HG03520 (cell line): Measurements from ENCODE around the gene CAPN1.
A peak's percentile ranks its signal among the peaks of the same experiment; 100 is the strongest.
"Not testable (repeated sequence)": the region's sequence is repeated elsewhere in the genome, so short reads cannot be mapped to it uniquely, and the experiment has no call there.

Experiments used
- ATAC-seq: cut with Tn5 transposase; IDR thresholded peaks from one replicate; pipeline ENCODE4 v1.9.1; 2021; ENCODE audit warnings: mild to moderate bottlenecking, moderate library complexity; ENCODE audit not compliant: unreplicated experiment

Gene CAPN1

DNA sequence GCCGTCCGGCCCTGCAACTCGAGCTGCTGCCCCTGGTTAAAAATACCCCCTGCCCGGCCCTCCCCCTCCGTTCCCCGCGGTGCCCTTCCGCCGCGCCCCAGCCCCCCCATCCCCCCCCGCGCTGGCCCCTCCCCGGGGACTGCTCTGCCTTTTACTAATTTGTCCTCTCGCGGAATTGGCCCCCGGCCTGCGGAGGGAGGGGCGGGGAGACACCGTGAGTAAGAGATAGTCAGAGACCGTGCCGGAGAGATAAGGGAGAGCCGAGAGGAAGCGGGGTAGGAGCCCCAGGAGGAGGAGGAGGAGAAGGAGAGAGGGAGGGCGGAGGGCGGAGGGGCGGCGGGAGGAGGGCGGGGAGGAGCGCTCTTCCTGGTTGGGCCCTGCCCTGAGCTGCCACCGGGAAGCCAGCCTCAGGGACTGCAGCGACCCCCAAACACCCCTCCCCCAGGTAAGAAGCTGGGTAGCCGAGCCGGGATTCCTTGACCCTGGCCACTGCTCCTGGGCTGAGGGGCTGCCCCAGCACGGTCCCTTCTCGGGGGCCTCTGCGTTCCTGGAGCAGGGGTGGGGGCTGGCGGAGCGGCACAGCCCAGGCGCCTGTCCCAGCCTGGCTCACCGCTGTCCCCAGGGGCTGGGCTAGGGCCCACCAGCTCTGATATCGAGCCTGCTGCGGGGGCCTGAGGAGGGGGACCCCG is at the start of gene CAPN1:
Gene CAPN1 (plus strand): TSS at position 360 of the 689 bp plus-strand sequence. CDS start 774 bp downstream, outside the sequence.
- peak; percentile 15 for ATAC-seq

DNA sequence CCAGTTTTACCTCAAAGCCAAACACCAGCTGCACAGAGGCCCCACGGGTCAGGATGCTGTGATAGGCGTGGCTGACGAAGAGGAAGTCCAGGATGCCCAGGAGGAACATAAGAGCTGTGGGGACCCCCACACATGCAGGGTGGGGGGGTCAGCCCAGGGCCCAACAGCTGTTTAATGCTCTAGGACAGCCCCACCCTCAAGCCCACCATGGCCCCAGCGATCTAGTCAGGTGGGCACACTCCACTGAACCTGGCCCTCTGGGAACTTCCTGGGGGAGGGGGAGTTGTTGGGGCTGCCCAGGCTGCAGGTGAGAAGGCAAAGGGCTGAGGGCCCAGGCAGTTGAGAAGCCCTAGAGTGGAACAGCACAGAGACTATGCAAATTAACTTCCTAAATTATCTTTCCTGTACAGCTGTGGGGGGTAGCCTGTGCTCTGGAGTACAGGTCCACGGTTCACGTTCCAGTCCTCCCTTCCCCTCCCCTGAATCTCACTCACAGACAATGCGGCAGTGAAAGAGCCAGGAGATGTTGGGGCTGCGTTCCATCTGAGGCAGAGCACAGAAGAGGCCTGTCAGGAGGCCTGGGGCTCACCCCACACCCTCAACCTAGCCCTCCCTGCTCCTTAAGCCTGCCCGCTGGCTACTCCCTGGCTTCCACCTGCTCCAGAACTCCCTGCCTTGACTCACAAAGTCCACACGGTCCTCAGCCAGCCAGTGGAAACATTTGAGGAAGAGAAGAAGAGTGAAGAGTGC is 49.3 kb upstream of the CAPN1 start:
- no peak for ATAC-seq

DNA sequence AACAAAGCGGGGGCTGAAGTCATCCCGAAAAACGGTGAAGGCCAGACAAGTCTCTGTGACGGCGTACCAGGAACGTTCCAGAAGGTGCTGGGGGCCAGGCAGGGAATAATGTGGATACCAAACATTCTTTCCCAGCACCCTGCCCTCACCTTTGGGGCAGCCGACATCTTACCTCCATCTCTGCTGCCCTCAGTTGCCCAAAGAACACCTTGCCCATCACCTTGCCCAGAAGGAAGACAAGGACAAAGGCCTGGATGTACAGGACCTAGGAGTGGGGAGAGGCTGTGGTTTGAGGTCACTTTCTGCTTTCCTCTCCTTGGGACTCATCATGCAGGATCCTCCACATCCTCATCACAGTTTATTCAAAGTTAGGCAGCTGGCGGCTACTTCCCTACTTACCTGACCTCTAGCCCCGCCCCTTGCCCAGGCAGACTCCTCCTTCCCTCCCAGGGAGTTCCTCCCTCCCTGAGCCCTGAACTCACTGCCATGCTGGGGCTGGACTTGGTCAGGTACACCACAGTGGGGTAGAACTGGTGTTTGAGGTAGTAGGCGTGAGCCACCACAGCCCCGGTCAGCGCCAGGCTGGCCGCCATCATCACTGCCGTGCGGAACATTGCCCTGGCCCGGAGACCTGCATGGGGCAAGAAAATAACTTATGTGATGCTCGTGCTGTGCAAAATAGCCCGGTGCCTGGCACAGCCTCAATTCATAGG is 48.6 kb upstream of the CAPN1 start:
- ATAC-seq = no peak

DNA sequence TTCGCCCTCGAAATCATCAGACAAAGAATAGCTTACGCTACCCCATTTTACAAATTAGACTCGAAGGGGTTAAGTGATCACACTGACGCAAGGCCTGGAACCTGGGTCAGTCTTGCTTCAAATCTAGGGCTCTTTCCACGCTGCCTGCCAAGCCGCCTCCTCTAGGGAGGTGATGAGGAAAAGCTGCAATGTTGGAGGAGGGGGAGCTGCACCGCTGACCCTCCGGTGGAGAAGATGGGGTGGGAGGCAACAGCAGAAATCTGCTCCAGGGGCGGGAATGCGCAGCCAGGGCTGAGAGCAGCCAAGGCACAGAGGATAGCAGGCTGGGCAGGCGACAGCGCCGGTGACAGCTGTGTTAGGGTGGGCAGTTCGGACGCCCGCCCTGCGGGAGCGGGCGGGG is 48.0 kb upstream of the CAPN1 start:
- no peak for ATAC-seq

DNA sequence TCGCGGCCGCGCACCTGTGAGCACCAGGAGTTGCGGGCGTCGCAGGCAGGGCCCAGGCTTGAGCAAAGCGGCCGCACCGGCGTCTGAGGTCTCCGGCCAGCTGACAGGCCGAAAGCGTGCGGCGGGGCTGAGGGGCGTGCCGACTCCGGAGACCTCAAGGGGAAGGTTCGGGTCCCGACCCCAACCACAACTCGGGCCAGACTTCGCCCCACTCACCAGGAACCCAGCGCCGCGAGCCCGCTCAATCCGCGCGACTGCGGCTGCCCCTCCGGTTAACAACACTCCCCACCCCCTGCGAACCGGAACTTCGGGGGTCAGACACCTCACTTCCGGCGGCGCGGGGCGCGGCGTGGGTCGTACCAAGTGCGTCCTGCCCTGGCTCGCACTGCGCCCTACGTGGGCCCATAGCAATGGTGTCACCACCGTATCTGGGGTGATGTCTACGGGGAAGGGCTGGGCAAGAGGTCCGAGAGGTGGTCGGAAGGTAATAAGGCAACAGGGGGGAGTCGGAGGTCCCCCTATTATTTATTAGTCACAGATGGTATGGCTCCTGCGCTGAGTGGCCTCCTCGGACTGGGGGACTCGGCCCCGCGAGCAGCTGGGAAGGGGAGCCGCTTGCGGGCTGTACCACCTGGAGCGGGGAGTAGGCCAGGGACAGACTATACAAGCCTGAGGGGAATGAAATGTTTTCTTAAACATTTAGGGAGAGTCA is 47.3 kb upstream of the CAPN1 start, which contains the start of gene SYVN1:
Gene SYVN1 (minus strand): TSS at position 280 of the 712 bp plus-strand sequence. CDS start 918 bp downstream, outside the sequence.
- ATAC-seq = peak; percentile 59

DNA sequence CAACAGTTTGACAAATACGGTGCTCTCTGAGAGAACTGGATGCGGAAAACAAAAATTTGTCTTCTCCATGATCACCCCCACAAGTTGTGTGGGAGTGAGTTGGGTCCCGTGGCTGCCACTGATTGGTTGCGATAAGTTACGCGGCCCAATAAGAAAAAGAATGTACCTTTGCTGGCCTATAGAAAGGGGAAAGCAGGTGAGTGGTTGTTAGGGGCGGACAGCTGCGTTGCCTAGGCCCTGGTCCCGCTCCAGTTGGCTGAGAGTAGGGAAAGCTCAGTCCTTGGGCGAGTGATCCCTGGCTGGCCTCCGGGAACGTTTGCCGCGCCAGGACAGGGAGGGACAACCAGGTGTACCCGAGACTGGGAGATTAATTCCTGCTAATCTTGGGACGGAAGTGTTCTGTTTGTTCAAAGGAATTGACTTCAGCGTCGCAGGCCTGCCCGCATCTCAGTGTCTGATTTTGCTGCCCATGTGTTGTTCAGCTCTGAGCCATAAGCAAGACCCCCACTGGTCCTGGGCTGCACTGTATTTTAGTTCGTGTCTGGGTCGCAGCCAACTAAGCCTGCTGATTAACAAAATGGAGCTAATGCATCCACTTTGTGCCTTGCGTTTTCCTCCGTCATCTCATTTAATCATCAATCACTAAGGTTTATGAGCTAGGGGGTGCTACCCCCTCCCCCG is 46.6 kb upstream of the CAPN1 start:
- peak; percentile 47 for ATAC-seq

DNA sequence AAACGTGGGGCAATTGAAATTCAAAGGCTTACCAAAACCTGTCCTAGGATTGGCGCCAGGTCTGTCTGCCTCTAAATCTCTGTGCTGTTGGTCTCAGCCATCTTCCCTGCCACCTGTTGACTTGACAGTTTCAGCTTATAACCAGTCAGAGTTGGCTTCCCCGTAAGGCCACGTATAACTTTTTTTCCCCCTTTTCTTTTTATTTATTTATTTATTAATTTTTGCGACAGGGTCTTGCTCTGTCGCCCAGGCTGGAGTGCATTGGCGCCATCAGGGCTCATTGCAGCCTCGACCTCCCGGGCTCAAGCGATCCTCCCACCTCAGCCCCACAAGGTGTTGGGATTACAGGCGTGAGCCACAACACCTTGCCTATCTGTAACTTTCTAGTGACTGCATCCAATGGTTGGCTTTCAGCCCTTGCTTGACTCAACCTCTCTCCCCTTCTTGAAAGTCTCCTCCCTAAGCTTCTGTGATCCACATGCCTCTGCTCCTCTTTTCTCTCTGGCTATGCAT is 46.0 kb upstream of the CAPN1 start:
- ATAC-seq = no peak

DNA sequence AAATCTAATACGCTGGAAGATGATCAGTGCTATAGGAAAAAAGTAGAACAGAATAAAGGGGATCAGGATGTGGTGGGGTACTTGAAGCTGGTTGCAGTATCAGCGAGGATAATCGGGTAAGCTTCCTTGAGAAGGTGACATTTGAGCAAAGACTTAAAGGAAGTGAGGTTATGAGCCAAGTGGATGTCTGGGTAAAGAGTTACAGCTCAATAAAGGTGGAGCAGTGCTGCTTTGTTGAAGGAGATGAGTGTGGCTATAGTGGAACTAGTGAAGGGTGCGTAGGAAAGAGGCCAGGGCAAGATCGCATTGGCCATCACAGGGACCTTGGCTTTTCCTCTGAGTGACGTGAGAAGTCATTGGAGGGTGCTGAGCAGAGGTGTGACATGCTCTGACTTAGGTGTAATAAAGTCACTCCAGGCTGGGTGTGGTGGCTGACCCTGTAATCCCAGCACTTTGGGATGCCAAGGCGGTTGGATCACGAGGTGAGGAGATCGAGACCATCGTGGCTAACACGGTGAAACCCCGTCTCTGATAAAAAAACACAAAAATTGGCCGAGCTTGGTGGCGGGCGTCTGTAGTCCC is 45.1 kb upstream of the CAPN1 start:
- no peak for ATAC-seq

DNA sequence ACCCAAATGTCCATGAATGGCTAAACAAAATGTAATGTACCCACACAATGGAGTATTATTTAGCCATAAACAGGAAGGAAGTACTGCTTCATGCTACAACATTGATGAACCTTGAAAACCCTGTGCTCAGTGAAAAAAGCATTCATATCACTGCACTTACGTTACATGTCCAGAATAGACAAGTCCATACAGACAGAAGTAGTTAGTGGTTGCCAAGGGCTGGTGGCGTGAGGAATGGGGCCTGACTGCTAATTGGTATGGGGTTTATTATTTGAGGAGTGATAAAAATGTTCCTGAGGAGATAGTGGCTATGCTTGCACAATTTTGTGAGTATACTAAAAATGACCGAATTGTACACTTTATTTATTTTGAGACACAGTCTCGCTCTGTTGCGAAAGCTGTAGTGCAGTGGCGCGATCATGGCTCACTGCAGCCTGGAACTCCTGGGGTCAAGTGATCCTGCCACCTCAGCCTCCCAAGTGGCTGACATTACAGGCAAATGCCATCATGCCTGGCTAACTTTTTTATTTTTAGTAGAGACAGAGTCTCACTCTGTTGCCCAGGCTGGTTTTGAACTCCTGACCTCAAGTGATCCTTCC is 39.7 kb upstream of the CAPN1 start:
- ATAC-seq = no peak

DNA sequence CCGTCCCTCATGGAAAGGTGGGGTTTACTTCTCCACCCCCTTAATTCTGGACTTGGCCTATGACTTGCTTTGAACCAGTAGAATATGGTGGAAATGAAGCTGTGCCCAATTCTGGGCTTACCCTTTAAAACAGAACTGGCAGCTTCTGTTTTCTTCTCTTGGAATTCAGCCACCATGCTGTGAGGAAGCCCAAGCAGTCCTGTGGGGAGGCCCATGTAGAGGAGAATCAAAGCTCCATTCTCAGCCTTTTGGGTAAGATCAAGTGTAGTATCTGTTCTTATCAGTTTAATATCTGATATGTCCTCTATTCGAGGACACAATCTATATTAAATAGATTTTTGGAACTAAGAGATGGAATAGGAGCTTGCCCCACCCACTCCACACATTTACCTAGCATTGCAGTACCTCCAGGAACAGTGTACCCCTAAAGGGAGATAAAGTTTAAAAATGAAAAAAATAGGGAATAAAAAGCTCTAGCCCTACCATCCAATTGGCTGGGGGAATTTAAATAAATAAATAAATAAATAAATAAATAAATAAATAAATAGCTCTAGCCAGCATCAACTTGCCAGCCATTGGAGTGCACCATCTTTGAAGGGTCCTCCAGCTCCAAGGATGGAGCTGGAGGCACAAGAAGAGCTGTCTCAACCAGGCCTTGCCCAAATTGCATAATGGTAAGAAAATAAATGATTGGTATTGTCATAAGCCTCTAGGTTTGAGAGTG is 34.2 kb upstream of the CAPN1 start:
- no peak for ATAC-seq

DNA sequence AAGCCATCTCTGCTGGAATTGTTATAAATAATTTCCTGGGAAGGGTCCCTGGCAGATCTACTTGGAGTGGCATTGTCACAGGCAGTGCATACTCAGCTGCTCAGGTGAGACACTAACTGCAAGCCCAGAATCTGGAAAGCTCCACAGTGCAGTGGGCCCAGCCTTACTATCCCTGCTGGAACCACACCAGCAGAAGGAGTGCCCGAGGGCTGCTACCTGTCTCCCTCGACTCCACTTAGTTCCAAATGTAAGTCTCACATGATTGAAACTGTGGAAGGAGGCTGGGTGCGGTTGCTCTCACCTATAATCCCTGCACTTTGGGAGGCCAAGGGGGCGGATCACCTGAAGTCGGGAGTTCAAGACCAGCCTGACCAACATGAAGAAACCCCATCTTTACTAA is 33.1 kb upstream of the CAPN1 start:
- no peak for ATAC-seq

DNA sequence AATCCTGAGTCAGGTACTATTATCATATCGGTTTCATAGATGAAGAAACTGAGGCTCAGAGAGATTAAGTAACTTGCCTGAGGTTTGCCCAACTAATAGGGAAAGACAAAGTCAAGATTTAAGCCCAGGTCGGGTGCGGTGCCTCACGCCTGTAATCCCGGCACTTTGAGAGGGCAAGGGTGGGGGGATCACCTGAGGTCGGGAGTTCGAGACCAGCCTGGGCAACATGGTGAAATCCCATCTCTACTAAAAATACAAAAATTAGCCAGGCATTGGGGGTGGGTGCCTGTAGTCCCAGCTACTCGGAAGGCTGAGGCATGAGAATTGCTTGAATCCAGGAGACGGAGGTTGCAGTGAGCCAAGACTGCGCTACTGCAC is 31.6 kb upstream of the CAPN1 start:
- ATAC-seq = not testable (repeated sequence)

DNA sequence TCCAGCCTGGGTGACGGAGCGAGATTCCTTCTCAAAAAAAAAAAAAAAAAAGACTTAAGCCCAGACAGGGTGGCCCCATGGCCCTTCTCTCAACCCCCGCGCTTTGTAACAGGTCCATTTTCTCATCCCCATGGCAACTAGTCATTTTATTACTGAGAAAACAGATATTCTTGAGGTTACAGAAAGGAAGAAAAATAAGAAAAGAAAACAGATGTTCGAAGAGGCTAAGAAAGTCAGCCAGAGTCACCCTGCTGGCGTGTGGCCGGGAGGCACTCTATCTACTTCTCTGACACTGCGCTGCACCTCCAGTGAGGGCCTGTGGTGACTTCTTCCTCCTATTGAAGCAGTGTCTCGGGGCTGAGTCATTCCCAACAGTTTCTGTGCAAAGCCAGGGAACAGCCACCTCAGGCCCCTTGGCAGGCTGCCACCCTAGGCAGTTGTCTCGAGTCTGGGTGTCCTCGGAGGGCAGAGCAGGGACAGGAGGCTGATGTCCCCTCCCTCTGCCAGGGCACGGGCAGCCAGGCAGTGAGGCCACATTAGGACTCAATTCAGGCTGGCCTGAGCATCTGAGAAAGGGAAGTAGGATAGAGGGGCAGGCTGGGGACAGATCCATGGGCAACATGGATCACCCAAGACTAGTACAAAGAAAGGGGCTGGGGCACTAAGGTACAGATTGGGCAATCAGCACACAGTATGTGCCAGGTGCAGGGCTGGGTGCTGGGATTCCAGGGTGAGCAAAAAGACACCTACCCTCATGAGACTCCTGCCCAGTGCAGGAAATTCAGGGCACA is 31.0 kb upstream of the CAPN1 start:
- no peak for ATAC-seq

DNA sequence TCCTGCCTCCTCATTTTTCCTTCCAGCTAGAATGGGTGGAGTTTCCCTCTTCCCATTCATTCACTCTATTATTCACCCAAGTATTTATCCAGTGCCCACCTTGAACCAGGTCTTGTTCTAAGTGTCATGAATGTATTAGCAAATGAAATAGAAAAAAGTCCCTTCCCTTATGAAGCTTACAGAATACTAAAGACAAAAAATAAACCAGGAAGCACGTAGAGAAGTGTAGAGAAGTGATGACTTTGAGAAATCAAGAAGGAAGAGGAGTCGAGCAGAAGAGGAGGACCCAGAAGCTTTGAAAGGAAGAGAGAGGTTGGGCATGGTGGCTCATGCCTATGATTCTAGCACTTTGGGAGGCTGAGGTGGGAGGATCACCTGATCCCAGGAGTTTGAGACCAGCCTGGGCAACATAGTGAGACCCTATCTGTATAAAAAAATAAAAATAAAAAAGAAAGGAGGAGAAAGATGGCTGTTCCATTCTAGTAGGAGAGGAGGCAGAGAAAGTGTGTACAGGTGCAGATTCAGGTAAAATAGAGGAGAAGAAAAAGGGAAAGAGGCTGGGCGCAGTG is 30.3 kb upstream of the CAPN1 start:
- no peak for ATAC-seq

DNA sequence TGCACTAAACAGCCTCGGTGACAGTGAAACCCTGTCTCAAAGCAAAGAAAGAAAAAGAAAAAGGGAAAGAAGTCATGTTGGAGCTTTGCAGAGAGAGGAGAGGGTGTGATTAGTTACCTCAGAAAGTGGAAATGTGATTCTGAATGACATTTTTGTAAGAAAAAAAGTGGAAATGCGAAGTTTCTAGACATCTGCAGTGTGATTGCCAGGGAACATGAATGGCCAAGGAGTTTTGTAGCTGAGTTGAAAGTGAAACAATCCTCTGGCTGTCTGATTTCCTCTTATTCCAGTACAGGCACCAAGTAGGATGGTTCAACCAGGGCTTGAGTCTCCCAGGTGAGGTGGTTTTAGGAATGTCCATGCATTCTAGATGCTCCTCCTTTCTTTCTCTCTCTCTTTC is 29.6 kb upstream of the CAPN1 start:
- ATAC-seq = no peak

DNA sequence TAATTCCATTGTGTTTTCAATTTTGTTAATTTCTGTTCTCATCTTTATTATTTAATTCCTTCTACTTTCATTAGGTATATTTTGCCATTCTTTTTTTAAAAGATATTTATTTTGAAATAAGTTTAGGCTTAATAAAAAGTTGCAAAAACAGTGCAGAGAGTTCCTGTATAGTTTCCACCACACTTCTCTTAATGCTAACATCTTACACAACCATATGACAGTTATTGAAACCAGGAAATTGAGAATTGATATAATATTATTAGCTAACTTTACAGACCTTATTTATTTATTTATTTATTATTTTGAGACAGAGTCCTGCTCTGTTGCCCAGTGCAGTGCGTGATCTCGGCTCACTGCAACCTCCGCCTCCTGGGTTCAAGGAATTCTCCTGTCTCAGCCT is 25.5 kb upstream of the CAPN1 start:
- no peak for ATAC-seq

DNA sequence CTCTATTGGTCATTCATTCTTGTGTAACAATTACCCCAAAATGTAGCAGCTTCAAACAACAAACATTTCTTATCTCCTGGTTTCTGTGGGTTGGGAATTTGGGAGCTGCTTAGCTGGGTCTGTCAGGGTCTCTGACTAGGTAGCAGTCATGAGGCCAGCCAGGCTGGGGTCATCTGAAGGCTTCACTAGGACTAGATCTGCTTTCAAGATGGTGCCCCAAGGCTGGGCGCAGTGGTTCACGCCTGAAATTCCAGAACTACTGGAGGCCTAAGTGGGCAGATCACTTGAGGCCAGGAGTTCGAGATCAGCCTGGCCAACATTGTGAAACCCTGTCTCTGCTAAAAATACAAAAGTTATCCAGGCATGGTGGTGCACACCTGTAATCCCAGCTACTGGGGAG is 24.8 kb upstream of the CAPN1 start:
- ATAC-seq = no peak

DNA sequence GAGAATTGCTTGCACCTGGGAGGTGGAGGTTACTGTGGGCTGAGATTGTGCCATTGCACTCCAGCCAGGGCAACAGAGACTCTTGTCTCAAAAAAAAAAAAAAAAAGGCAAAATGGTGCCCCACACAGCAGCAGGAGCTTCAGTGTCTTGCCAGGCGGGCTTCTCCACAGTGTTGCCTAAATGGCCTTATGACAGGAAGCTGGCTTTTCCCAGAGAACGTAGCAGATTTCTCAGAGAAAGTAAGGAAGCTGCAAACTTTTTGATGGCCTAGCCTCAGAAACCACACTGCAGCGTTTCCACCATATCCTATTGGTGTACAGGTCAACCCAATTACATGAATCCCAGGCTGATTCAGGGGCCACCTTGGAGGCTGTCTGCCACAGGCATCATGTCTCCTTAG is 24.4 kb upstream of the CAPN1 start:
- ATAC-seq = no peak
